K562 (cell line): ENCODE data around the gene PSMB10. TPM values are rescaled to one million over a fixed set of nuclear protein-coding genes. Genes with fewer than 3 reads are reported as not detected.
A peak's percentile ranks its signal among the peaks of the same experiment; 100 is the strongest.

Source experiments
- CHCHD3 ChIP-seq: fragments of 250-450 bp; sonication (Bioruptor Pico); IDR thresholded peaks from 2 replicates; pipeline ENCODE4 v2.1.2; 2022; ENCODE audit warnings: mild to moderate bottlenecking
- DDX20 ChIP-seq: fragments of 450-650 bp; IDR thresholded peaks from 2 replicates; pipeline ENCODE4 v1.6.1; 2016; ENCODE audit warnings: missing genetic modification characterization, low read depth, mild to moderate bottlenecking, missing compliant biosample characterization, moderate library complexity
- ETV5 ChIP-seq: sonication (generic); formaldehyde crosslinking; IDR thresholded peaks from 2 replicates; pipeline ENCODE4 v1.4.0; 2020; ENCODE audit warnings: low read depth, mild to moderate bottlenecking, missing genetic modification reagents
- GTF2F1 ChIP-seq: IDR thresholded peaks from 2 replicates; pipeline ENCODE4 v1.6.1; 2011; ENCODE audit warnings: low read depth, low read length, improper control_type of control experiment
- HNRNPLL ChIP-seq: fragments of 200-400 bp; formaldehyde crosslinking; IDR thresholded peaks from 2 replicates; pipeline ENCODE4 v1.6.1; 2017; ENCODE audit warnings: low read length, low read depth, mild to moderate bottlenecking; ENCODE audit not compliant: poor library complexity, severe bottlenecking
- JUND ChIP-seq, 2 experiments: IDR thresholded peaks; 2 replicates in 1 of 2; 3 replicates in 1 of 2; pipeline ENCODE4 v1.6.1; 2011; ENCODE audit warnings: borderline replicate concordance in 2 of 2, low read depth in 2 of 2, low read length in 2 of 2, improper control_type of control experiment in 1 of 2, missing biosample characterization in 1 of 2, missing genetic modification characterization in 1 of 2, missing genetic modification reagents in 1 of 2
- PYGO2 ChIP-seq: fragments of 450-650 bp; IDR thresholded peaks from 2 replicates; pipeline ENCODE4 v1.6.1; 2016; ENCODE audit warnings: mild to moderate bottlenecking, missing genetic modification characterization, moderate library complexity, missing compliant biosample characterization
- RAD51 ChIP-seq: fragments of 450-650 bp; IDR thresholded peaks from 2 replicates; pipeline ENCODE4 v1.7.1; 2016; ENCODE audit warnings: low read depth, mild to moderate bottlenecking, borderline replicate concordance
- SREBF2 ChIP-seq: sonication (generic); formaldehyde crosslinking; IDR thresholded peaks from 2 replicates; pipeline ENCODE4 v1.4.0; 2020; ENCODE audit warnings: mild to moderate bottlenecking, missing genetic modification reagents
- TCF3 ChIP-seq: sonication (generic); formaldehyde crosslinking; IDR thresholded peaks from 2 replicates; pipeline ENCODE4 v1.4.0; 2020; ENCODE audit warnings: mild to moderate bottlenecking, missing genetic modification reagents
- ZC3H8 ChIP-seq: fragments of 450-650 bp; IDR thresholded peaks from 2 replicates; pipeline ENCODE4 v1.6.1; 2017
- ZFP30 ChIP-seq: fragments of 250-450 bp; sonication (Bioruptor Pico); IDR thresholded peaks from 2 replicates; pipeline ENCODE4 v1.8.0; 2022; ENCODE audit warnings: moderate library complexity, mild to moderate bottlenecking, inconsistent platforms, borderline replicate concordance
- ZNF253 ChIP-seq: fragments of 250-450 bp; sonication (Bioruptor Pico); conservative IDR thresholded peaks from 2 replicates; pipeline ENCODE4 v1.6.1; 2021; ENCODE audit warnings: mild to moderate bottlenecking
- ZNF561 ChIP-seq: fragments of 450-650 bp; formaldehyde crosslinking; conservative IDR thresholded peaks from 2 replicates; pipeline ENCODE4 v1.4.0; 2020; ENCODE audit warnings: mild to moderate bottlenecking, moderate library complexity
- ZNF778 ChIP-seq: fragments of 450-650 bp; formaldehyde crosslinking; IDR thresholded peaks from 2 replicates; pipeline ENCODE4 v1.4.0; 2020; ENCODE audit warnings: mild to moderate bottlenecking, moderate library complexity
- polyA plus RNA-seq, 8 experiments: library from polyadenylated mRNA; depleted of rRNA in 4 of 8; stranded (reverse) in 5 of 8; unstranded in 3 of 8; fragments of >200 nt; fragmentation: Nextera tagmentation in 2 of 8; fragmentation: Illumina TruSeq in 1 of 8; extraction: Ambion mirVana in 2 of 8; extraction: Trizol in 1 of 8; gene quantifications; 2 replicates each; pipeline versions ENCODE4 v1.2.1 to v1.2.3, GENCODE V29; 2011 to 2014; ENCODE audit warnings: inconsistent platforms in 1 of 8, missing spikeins in 1 of 8
- total RNA-seq, 7 experiments: library from RNA; depleted of rRNA in 6 of 7; stranded (reverse); fragments of >200 nt in 6 of 7; fragmentation: Illumina TruSeq in 2 of 7; extraction: Trizol in 2 of 7; gene quantifications; 2 replicates each; pipeline versions ENCODE4 v1.2.1 to v1.2.3, GENCODE V29; 2011 to 2021; ENCODE audit warnings: low replicate concordance in 1 of 7
- TF ChIP-seq, protein P1 (sequence below): sonication (generic); formaldehyde crosslinking; IDR thresholded peaks from 2 replicates; pipeline ENCODE4 v1.8.1; 2023; ENCODE audit warnings: mild to moderate bottlenecking, missing genetic modification reagents
- TF ChIP-seq, protein P2 (sequence below): fragments of 450-650 bp; formaldehyde crosslinking; IDR thresholded peaks from 2 replicates; pipeline ENCODE4 v1.4.0; 2020; ENCODE audit warnings: mild to moderate bottlenecking, mixed read lengths
- TF ChIP-seq, protein P3 (sequence below): fragments of 450-650 bp; IDR thresholded peaks from 2 replicates; pipeline ENCODE4 v1.6.1; 2016; ENCODE audit warnings: antibody characterized with exemption
- TF ChIP-seq, protein P4 (sequence below): fragments of 450-650 bp; IDR thresholded peaks from 2 replicates; pipeline ENCODE4 v1.6.1; 2017; ENCODE audit warnings: antibody characterized with exemption, mild to moderate bottlenecking

PSMB10 gene
- total and polyA plus RNA-seq, 9 of the 15 experiments (the other 6 are each of a cell fraction or from before 2014, with no cell fraction given), result 11.7 to 105 (median 51.0) TPM

DNA sequence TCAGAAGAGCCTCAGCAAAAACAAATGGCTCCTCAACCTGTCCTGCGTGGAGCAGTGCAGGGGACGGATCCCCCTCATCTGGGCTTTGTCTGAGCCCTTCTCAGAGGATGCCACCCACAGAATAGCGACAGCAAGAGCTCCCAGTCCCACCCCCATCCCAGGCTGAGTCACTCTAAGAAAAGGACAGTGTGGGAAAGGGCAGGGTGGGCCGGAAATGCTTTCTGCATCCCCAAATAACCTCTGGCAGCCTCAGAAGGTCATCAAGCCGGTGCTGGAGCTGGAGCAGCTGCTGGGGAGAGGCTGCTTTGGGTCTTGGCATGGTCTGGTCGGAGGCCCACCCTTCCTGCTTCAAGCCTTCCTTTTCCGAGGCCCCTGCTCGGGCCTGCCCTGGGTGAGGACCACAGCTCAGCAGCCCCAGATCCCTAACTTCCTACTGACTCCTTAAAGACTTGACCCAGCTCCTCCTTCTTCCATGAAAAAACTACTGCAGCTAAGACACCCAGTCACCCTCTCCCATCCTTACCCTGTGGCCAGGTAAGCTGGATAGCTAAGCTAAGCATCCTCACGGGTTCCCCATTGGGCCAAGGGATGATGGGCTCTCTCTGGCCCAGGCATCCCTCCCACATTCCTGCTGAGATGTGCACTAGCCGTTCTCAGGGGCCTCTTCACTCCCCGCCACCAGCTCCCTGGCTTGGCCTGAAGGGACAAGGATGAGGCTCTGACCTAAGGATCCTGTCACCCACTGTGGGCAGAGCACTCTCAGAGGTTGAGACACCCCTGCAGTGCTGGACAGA, 23.1 kb upstream of the PSMB10 start (continued):
- TF ChIP-seq, protein P1, sequence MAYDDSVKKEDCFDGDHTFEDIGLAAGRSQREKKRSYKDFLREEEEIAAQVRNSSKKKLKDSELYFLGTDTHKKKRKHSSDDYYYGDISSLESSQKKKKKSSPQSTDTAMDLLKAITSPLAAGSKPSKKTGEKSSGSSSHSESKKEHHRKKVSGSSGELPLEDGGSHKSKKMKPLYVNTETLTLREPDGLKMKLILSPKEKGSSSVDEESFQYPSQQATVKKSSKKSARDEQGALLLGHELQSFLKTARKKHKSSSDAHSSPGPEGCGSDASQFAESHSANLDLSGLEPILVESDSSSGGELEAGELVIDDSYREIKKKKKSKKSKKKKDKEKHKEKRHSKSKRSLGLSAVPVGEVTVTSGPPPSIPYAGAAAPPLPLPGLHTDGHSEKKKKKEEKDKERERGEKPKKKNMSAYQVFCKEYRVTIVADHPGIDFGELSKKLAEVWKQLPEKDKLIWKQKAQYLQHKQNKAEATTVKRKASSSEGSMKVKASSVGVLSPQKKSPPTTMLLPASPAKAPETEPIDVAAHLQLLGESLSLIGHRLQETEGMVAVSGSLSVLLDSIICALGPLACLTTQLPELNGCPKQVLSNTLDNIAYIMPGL (CRISPR knock-in tag), result no peak
- TF ChIP-seq ZNF561 (CRISPR knock-in tag), result no peak
- TF ChIP-seq SREBF2 (CRISPR knock-in tag), result no peak
- TF ChIP-seq ZNF253 (CRISPR knock-in tag), result no peak
- peak; percentile 78 for TF ChIP-seq JUND (IDR thresholded peaks at IDR 0.05; ENCODE audit: borderline replicate concordance, low read depth, low read length)
- TF ChIP-seq JUND (tag; IDR thresholded peaks at IDR 0.05; ENCODE audit: borderline replicate concordance, low read depth, low read length), result no peak; the same call in 2 of the 3 replicates
- no peak for TF ChIP-seq PYGO2
- no peak for TF ChIP-seq ZNF778 (CRISPR knock-in tag)
- no peak for TF ChIP-seq ZFP30
- TF ChIP-seq, protein P2, sequence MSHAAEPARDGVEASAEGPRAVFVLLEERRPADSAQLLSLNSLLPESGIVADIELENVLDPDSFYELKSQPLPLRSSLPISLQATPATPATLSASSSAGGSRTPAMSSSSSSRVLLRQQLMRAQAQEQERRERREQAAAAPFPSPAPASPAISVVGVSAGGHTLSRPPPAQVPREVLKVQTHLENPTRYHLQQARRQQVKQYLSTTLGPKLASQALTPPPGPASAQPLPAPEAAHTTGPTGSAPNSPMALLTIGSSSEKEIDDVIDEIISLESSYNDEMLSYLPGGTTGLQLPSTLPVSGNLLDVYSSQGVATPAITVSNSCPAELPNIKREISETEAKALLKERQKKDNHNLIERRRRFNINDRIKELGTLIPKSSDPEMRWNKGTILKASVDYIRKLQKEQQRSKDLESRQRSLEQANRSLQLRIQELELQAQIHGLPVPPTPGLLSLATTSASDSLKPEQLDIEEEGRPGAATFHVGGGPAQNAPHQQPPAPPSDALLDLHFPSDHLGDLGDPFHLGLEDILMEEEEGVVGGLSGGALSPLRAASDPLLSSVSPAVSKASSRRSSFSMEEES (CRISPR knock-in tag), result no peak
- TF ChIP-seq RAD51, result no peak
- no peak for TF ChIP-seq DDX20 (tag)
- no peak for TF ChIP-seq HNRNPLL
- no peak for TF ChIP-seq TCF3
- no peak for TF ChIP-seq CHCHD3 (CRISPR knock-in tag)
- TF ChIP-seq, protein P3, sequence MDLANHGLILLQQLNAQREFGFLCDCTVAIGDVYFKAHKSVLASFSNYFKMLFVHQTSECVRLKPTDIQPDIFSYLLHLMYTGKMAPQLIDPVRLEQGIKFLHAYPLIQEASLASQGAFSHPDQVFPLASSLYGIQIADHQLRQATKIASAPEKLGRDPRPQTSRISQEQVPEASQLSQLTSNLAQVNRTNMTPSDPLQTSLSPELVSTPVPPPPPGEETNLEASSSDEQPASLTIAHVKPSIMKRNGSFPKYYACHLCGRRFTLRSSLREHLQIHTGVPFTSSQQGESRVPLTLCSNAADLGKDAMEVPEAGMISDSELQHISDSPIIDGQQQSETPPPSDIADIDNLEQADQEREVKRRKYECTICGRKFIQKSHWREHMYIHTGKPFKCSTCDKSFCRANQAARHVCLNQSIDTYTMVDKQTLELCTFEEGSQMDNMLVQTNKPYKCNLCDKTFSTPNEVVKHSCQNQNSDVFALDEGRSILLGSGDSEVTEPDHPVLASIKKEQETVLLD, result no peak
- TF ChIP-seq, protein P4, sequence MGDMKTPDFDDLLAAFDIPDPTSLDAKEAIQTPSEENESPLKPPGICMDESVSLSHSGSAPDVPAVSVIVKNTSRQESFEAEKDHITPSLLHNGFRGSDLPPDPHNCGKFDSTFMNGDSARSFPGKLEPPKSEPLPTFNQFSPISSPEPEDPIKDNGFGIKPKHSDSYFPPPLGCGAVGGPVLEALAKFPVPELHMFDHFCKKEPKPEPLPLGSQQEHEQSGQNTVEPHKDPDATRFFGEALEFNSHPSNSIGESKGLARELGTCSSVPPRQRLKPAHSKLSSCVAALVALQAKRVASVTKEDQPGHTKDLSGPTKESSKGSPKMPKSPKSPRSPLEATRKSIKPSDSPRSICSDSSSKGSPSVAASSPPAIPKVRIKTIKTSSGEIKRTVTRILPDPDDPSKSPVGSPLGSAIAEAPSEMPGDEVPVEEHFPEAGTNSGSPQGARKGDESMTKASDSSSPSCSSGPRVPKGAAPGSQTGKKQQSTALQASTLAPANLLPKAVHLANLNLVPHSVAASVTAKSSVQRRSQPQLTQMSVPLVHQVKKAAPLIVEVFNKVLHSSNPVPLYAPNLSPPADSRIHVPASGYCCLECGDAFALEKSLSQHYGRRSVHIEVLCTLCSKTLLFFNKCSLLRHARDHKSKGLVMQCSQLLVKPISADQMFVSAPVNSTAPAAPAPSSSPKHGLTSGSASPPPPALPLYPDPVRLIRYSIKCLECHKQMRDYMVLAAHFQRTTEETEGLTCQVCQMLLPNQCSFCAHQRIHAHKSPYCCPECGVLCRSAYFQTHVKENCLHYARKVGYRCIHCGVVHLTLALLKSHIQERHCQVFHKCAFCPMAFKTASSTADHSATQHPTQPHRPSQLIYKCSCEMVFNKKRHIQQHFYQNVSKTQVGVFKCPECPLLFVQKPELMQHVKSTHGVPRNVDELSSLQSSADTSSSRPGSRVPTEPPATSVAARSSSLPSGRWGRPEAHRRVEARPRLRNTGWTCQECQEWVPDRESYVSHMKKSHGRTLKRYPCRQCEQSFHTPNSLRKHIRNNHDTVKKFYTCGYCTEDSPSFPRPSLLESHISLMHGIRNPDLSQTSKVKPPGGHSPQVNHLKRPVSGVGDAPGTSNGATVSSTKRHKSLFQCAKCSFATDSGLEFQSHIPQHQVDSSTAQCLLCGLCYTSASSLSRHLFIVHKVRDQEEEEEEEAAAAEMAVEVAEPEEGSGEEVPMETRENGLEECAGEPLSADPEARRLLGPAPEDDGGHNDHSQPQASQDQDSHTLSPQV, result peak; percentile 70
- no peak for TF ChIP-seq ZC3H8
- peak; percentile 62; the same call in 1 of the 2 replicates for TF ChIP-seq ETV5 (CRISPR knock-in tag)
- TF ChIP-seq GTF2F1, result no peak
